GM19193 (cell line): ENCODE data around the gene TGFBR2.

Experiments
- POLR2A ChIP-seq: IDR thresholded peaks from 4 replicates; pipeline ENCODE4 v1.6.1; 2011; ENCODE audit not compliant: insufficient read depth, insufficient read length; ENCODE audit errors: extremely low read depth

The TGFBR2 gene

DNA sequence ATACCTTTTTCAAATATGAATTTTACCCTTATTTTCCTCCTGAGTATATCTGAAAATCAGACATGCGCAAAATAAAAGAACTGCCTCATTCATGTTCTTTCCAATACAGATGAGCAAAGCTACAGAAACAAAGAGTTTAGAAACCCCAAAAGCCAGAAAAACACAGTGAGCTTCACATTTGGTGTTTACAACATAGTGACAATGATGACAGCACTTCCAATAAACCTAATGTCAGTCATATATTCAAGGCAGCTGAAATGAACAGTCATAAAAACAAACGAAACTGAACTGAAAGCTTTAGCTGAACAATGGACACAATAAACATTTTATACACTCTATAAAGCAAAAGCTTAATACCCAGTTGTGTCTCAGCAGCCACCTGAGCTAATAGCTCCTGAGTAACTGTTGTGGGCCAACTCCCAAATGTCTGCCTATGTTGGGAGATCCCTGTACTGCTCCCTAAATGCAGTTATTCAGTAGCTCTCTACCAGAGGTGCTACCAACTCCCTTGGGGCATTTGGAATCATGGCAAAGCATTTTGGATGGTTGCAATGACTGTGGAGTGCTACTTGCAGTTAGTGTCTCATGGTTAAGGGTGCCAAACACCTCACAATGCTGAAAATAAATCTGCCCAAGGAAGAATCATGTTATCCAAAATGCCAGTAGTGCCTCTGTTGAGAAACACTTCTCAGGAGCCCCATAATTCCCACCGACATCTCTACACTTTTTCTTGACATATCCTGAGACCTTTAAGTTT lies 131.5 kb downstream of the TGFBR2 start:
- no peak for TF ChIP-seq POLR2A

DNA sequence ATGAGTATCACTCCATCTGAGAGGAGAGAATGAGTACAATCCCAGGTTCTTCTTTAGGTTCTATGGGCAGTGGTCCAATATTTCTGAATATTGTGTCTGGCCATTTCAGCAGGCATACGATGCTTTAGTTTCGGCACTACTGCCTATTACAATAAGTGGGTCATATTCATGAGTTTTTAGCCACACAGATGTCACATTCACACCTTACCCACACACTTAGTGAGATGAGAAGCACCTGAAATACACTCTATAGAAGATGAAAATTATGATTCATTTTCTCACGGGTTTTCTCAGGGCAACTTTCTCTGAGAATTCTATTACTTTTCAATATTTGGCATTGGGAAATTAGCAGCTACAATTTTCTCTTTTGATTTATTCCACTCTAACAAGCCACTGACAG lies 132.2 kb downstream of the TGFBR2 start:
- no peak for TF ChIP-seq POLR2A

DNA sequence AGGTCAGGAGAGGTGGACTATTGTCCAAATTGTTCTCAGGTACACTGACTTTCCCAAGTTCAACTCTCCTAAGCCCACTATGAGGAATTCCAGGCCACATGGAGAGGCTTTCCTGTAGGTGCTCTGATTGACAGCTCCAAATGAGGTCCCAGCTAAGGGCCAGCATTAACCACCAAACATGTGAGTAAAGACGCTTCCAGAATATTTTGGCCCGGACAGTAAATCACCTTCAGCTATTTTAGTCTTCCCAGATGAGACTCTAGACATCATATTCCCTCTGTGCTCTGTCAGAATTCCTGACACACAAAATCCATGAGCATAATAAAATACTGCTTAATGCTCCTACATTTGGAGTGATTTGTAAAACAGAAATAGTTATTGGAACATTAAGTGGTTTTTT lies 135.5 kb downstream of the TGFBR2 start:
- no peak for TF ChIP-seq POLR2A

DNA sequence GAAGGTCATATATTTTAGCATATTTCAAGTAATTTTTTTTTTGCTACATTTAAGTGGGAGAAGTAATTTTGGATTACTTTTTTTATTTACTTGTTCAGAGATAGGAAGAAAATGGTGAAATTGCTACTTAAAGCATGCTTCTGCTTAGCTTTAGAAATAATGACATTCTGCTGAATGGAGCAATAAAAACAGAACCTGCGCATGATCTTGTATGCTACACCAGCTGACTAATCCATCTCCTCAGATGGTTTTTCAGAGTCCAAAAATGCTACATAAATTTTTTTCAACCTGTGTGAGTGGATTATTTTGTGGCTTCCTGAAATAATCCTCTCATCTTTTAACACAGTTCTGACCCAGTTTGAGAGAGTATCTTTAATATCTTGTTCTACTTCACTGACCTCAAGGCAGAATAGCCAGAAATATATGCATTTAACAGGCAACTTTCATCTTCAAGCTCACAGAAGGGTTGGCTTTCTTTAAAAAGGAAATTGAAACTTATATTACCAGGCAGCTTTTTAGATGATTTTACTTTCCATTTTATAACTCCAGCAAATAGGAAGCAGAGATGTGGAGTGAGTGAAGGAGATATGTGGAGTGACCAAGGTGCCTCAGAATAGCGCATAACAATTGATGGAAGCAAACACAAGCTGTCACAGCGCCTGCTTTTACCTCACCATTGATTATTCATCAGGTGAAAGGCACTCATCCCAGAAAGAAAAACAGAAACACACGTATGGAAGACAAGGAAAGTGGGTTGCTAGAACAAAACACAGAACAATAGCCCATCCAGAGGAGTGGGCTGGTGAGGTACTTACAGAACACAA lies 136.6 kb downstream of the TGFBR2 start:
- no peak for TF ChIP-seq POLR2A
